Breast epithelium (tissue), 4 donors: ENCODE measurements around the gene ADAMTSL5. TPM values are rescaled to one million over a fixed set of nuclear protein-coding genes. Genes with fewer than 3 reads are reported as not detected.

Source experiments
- DNase-seq, 2 donors: peaks; one replicate each; pipeline ENCODE4 v3.0.0-alpha.2; 2019; ENCODE audit warnings: low spot score in 2 of 2
- H3K27ac ChIP-seq, 2 donors: fragments of 200-600 bp; sonication (generic) in 1 of 2; one replicate each; pipeline ENCODE4 v1.5.1; 2016 to 2019; ENCODE audit warnings: mild to moderate bottlenecking in 1 of 2
- H3K27me3 ChIP-seq, 2 donors: fragments of 200-600 bp; sonication (generic) in 1 of 2; one replicate each; pipeline versions ENCODE4 v1.5.1 to v1.6.0; 2017 to 2019; ENCODE audit warnings: control low read depth in 1 of 2, mild to moderate bottlenecking in 1 of 2
- H3K36me3 ChIP-seq: fragments of 200-600 bp; one replicate; pipeline ENCODE4 v1.5.1; 2019
- H3K4me1 ChIP-seq, 2 donors: fragments of 200-600 bp; sonication (generic); one replicate each; pipeline ENCODE4 v1.5.1; 2016 to 2019; ENCODE audit warnings: control low read depth in 1 of 2
- H3K4me3 ChIP-seq, 3 donors: fragments of 200-600 bp; sonication (generic); 1 replicate in 2 of 3; 2 replicates in 1 of 3; pipeline ENCODE4 v1.5.1; 2016 to 2019; ENCODE audit warnings: mild to moderate bottlenecking in 3 of 3, moderate library complexity in 2 of 3
- H3K9me3 ChIP-seq, 2 donors: fragments of 200-600 bp; sonication (generic) in 1 of 2; one replicate each; pipeline ENCODE4 v1.5.1; 2016 to 2019; ENCODE audit warnings: control low read depth in 1 of 2
- CTCF ChIP-seq, 3 donors: fragments of 450-650 bp; IDR thresholded peaks; one replicate each; pipeline ENCODE4 v1.5.1; 2016 to 2017; ENCODE audit warnings: antibody characterized with exemption in 3 of 3, mild to moderate bottlenecking in 3 of 3, moderate library complexity in 3 of 3
- POLR2A ChIP-seq: fragments of 450-650 bp; IDR thresholded peaks from one replicate; pipeline ENCODE4 v1.6.1; 2016; ENCODE audit warnings: antibody characterized with exemption, mild to moderate bottlenecking, moderate library complexity
- POLR2AphosphoS5 ChIP-seq, 3 donors: sonication (generic); formaldehyde crosslinking; IDR thresholded peaks; one replicate each; pipeline ENCODE4 v1.6.1; 2017; ENCODE audit warnings: antibody characterized with exemption in 3 of 3
- intact Hi-C: fragments of 100-400 bp; cut with DNase I; formaldehyde crosslinking; loops from one replicate; pipeline ENCODE4 v1.15.1; 2023; ENCODE audit warnings: low total_unique reads
- total RNA-seq, 3 donors: library from RNA; depleted of rRNA; stranded (reverse); fragments of >200 nt; gene quantifications; one replicate each; pipeline ENCODE4 v1.1.0, GENCODE V29; 2016

Gene ADAMTSL5
- total RNA-seq, 3 donors from 2014 or later: 1.3 to 3.5 (median 2.1) TPM

GRCh38 chr19:1483131-1483978 is 29.5 kb downstream of the ADAMTSL5 start:
- H3K9me3 ChIP-seq: no peaks in the 10 kb centered on the region
- TF ChIP-seq POLR2AphosphoS5 (IDR thresholded peaks at IDR 0.05) (no peak), POLR2A (no peak), CTCF (IDR thresholded peaks at IDR 0.05) (no peak)
- intact Hi-C loops: no loop called here
- H3K4me3 ChIP-seq: no peak overlapping the region
- H3K27me3 ChIP-seq: no peaks in the 10 kb centered on the region
- H3K27ac ChIP-seq: no peak overlapping the region
- no peak for DNase-seq
- no peaks in the 10 kb centered on the region for H3K4me1 ChIP-seq
- no peaks in the 10 kb centered on the region for H3K36me3 ChIP-seq

GRCh38 chr19:1482361-1483130 is 30.3 kb downstream of the ADAMTSL5 start:
- H3K4me1 ChIP-seq: no peaks in the 10 kb centered on the region
- TF ChIP-seq POLR2AphosphoS5 (IDR thresholded peaks at IDR 0.05): no peak
- no peak for TF ChIP-seq CTCF (IDR thresholded peaks at IDR 0.05)
- no peak for TF ChIP-seq POLR2A
- no peak overlapping the region for H3K27ac ChIP-seq
- intact Hi-C loops: no loop called here
- no peaks in the 10 kb centered on the region for H3K36me3 ChIP-seq
- no peak for DNase-seq
- H3K4me3 ChIP-seq: no peak overlapping the region
- H3K9me3 ChIP-seq: no peaks in the 10 kb centered on the region
- H3K27me3 ChIP-seq: no peaks in the 10 kb centered on the region

GRCh38 chr19:1481893-1482360 is 30.9 kb downstream of the ADAMTSL5 start:
- no peaks in the 10 kb centered on the region for H3K36me3 ChIP-seq
- H3K27ac ChIP-seq: no peak overlapping the region
- no peaks in the 10 kb centered on the region for H3K27me3 ChIP-seq
- H3K4me1 ChIP-seq: no peaks in the 10 kb centered on the region
- H3K9me3 ChIP-seq: no peaks in the 10 kb centered on the region
- no peak for DNase-seq
- no peak for TF ChIP-seq POLR2AphosphoS5 (IDR thresholded peaks at IDR 0.05)
- TF ChIP-seq POLR2A: no peak
- no peak for TF ChIP-seq CTCF (IDR thresholded peaks at IDR 0.05)
- no peak overlapping the region for H3K4me3 ChIP-seq
- intact Hi-C loops: no loop called here

- Histone ChIP-seq H3K27ac (no peak overlapping the region), H3K9me3 (no peaks in the 10 kb centered on the region), H3K4me1 (no peaks in the 10 kb centered on the region), H3K27me3 (no peaks in the 10 kb centered on the region), H3K36me3 (no peaks in the 10 kb centered on the region), H3K4me3 (no peak overlapping the region)
- intact Hi-C loops: no loop called here
- DNase-seq: no peak
- TF ChIP-seq POLR2A (no peak), CTCF (IDR thresholded peaks at IDR 0.05) (no peak), POLR2AphosphoS5 (IDR thresholded peaks at IDR 0.05) (no peak)
Measured at GRCh38 chr19:1481224-1481892, 31.5 kb downstream of the ADAMTSL5 start.
